ENCODE results near the gene ERBB2.

ERBB2 gene

DNA sequence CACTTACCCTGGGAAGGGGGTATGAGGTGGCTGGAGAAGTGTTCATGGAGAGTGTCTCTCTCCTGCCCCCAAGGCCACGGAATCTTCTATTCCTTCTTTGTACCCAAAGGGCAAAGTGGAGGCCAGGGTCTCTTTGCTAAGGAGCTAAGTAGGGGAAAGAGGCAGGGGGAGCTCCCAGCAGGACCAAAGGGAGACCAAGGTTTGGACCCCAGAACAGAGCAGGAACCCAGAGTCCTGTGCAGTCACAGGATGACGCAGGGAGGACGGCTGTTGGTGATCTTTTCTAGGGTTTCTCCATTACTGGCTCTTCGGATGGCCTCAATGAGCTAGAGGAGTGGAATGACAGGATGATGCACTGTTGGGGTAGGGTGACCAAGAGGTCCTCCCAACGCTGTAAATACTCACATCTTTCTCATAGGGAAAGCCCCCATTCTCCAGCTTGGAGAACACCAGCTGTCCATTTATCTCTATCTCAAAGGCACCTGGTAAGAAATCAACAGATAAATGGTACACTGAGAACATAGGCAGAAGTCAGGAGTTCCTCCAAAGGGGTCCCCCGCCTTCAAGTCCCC, 29.5 kb downstream of the ERBB2 start:
- no peaks in the 10 kb centered on the region for H3F3A ChIP-seq (ENCODE audit: low read depth)
- H3K9ac ChIP-seq (ENCODE audit: low read depth, low read length, poor library complexity, severe bottlenecking), result peak overlapping the region; percentile 81
- no peak for TF ChIP-seq EZH2phosphoT487 (IDR thresholded peaks at IDR 0.05; ENCODE audit: borderline replicate concordance)
- TF ChIP-seq CTCF (conservative IDR thresholded peaks at IDR 0.05; ENCODE audit: low read length), result no peak
- peaks cover 10% of the 10 kb centered on the region for H3K4me1 ChIP-seq (ENCODE audit: insufficient read depth, low read length, poor library complexity, severe bottlenecking)
- H3K27me3 ChIP-seq (ENCODE audit: insufficient read depth, low read length, poor library complexity, severe bottlenecking), result no peaks in the 10 kb centered on the region
- H3K36me3 ChIP-seq (ENCODE audit: insufficient read depth, low read length), result no peaks in the 10 kb centered on the region
- H2AFZ ChIP-seq (ENCODE audit: low read length), result no peak overlapping the region
- H3K9me2 ChIP-seq (replicated peaks; ENCODE audit: low read depth, low read length), result no peaks in the 10 kb centered on the region
- no peaks in the 10 kb centered on the region for H4K20me1 ChIP-seq (ENCODE audit: insufficient read depth, low read length, poor library complexity, severe bottlenecking)
- peak overlapping the region; percentile 91 for H3K4me3 ChIP-seq (ENCODE audit: low read length, poor library complexity, severe bottlenecking)
- H3K9me3 ChIP-seq (ENCODE audit: insufficient read depth, low read depth, low read length), result no peaks in the 10 kb centered on the region
- peak overlapping the region; percentile 97 for H3K4me2 ChIP-seq (ENCODE audit: low read depth, low read length, poor library complexity, severe bottlenecking)
- H3K79me2 ChIP-seq (ENCODE audit: insufficient read depth, low read length), result peaks cover 9% of the 10 kb centered on the region

GRCh38 chr17:39730095-39730921, 30.4 kb downstream of the ERBB2 start, which contains the start of gene MIEN1:
Gene MIEN1 (minus strand): TSS chr17:39730532. CDS start chr17:39730495, 37 bp downstream.
- no peaks in the 10 kb centered on the region for H3K36me3 ChIP-seq (ENCODE audit: insufficient read depth, low read length)
- H3K4me3 ChIP-seq (ENCODE audit: low read length, poor library complexity, severe bottlenecking), result peak within 1 kb of the TSS; percentile 91
- peaks cover 9% of the 10 kb centered on the region for H3K79me2 ChIP-seq (ENCODE audit: insufficient read depth, low read length)
- no peaks in the 10 kb centered on the region for H3K9me3 ChIP-seq (ENCODE audit: insufficient read depth, low read depth, low read length)
- H3K9me2 ChIP-seq (replicated peaks; ENCODE audit: low read depth, low read length), result no peaks in the 10 kb centered on the region
- peaks cover 10% of the 10 kb centered on the region for H3K4me1 ChIP-seq (ENCODE audit: insufficient read depth, low read length, poor library complexity, severe bottlenecking)
- H2AFZ ChIP-seq (ENCODE audit: low read length), result peak within 1 kb of the TSS; percentile 91
- H3K9ac ChIP-seq (ENCODE audit: low read depth, low read length, poor library complexity, severe bottlenecking), result peak within 1 kb of the TSS; percentile 81
- peak; percentile 71 for TF ChIP-seq CTCF (conservative IDR thresholded peaks at IDR 0.05; ENCODE audit: low read length)
- TF ChIP-seq EZH2phosphoT487 (IDR thresholded peaks at IDR 0.05; ENCODE audit: borderline replicate concordance), result no peak
- H4K20me1 ChIP-seq (ENCODE audit: insufficient read depth, low read length, poor library complexity, severe bottlenecking), result no peaks in the 10 kb centered on the region
- H3K4me2 ChIP-seq (ENCODE audit: low read depth, low read length, poor library complexity, severe bottlenecking), result peak within 1 kb of the TSS; percentile 97
- H3F3A ChIP-seq (ENCODE audit: low read depth), result no peaks in the 10 kb centered on the region
- no peaks in the 10 kb centered on the region for H3K27me3 ChIP-seq (ENCODE audit: insufficient read depth, low read length, poor library complexity, severe bottlenecking)

GRCh38 chr17:39732586-39732985, 32.7 kb downstream of the ERBB2 start:
- H3K79me2 ChIP-seq (ENCODE audit: insufficient read depth, low read length), result peaks cover 9% of the 10 kb centered on the region
- no peak overlapping the region for H3K4me2 ChIP-seq (ENCODE audit: low read depth, low read length, poor library complexity, severe bottlenecking)
- no peaks in the 10 kb centered on the region for H3K36me3 ChIP-seq (ENCODE audit: insufficient read depth, low read length)
- H3K9ac ChIP-seq (ENCODE audit: low read depth, low read length, poor library complexity, severe bottlenecking), result no peak overlapping the region
- no peaks in the 10 kb centered on the region for H3K9me2 ChIP-seq (replicated peaks; ENCODE audit: low read depth, low read length)
- peaks cover 10% of the 10 kb centered on the region for H3K4me1 ChIP-seq (ENCODE audit: insufficient read depth, low read length, poor library complexity, severe bottlenecking)
- no peaks in the 10 kb centered on the region for H3K9me3 ChIP-seq (ENCODE audit: insufficient read depth, low read depth, low read length)
- no peak overlapping the region for H2AFZ ChIP-seq (ENCODE audit: low read length)
- TF ChIP-seq CTCF (conservative IDR thresholded peaks at IDR 0.05; ENCODE audit: low read length) (no peak), EZH2phosphoT487 (IDR thresholded peaks at IDR 0.05; ENCODE audit: borderline replicate concordance) (no peak)
- H4K20me1 ChIP-seq (ENCODE audit: insufficient read depth, low read length, poor library complexity, severe bottlenecking), result no peaks in the 10 kb centered on the region
- H3K27me3 ChIP-seq (ENCODE audit: insufficient read depth, low read length, poor library complexity, severe bottlenecking), result no peaks in the 10 kb centered on the region
- H3K4me3 ChIP-seq (ENCODE audit: low read length, poor library complexity, severe bottlenecking), result no peak overlapping the region
- no peaks in the 10 kb centered on the region for H3F3A ChIP-seq (ENCODE audit: low read depth)
